ENCODE results near the gene NPTX1.

The NPTX1 gene

GRCh38 chr17:80477647-80478478, 1.5 kb upstream of the NPTX1 start:
- peak in 1 of 2 experiments; percentile 43 for DNase-seq

- no peak for DNase-seq
Observed at GRCh38 chr17:80476877-80477646, 655 bp upstream of the NPTX1 start.

- DNase-seq = no peak
Observed at GRCh38 chr17:80474961-80475909, 1.2 kb downstream of the NPTX1 start.

- DNase-seq = no peak
Observed at GRCh38 chr17:80474231-80474960, 2.0 kb downstream of the NPTX1 start.

- DNase-seq = no peak
Observed at GRCh38 chr17:80473701-80474100, 2.7 kb downstream of the NPTX1 start.

- no peak for DNase-seq
Observed at GRCh38 chr17:80472996-80473395, 3.4 kb downstream of the NPTX1 start.

- DNase-seq = peak in 1 of 2 experiments; percentile 40
Observed at GRCh38 chr17:80471922-80472321, 4.5 kb downstream of the NPTX1 start.

- no peak for DNase-seq
Observed at GRCh38 chr17:80470603-80471002, 5.8 kb downstream of the NPTX1 start.

GRCh38 chr17:80469667-80470066, 6.7 kb downstream of the NPTX1 start:
- DNase-seq = no peak

GRCh38 chr17:80468781-80469493, 7.5 kb downstream of the NPTX1 start:
- DNase-seq = no peak

- DNase-seq = no peak
Observed at GRCh38 chr17:80468242-80468641, 8.2 kb downstream of the NPTX1 start.

GRCh38 chr17:80466188-80466705, 10.2 kb downstream of the NPTX1 start:
- no peak for DNase-seq

GRCh38 chr17:80465327-80465974, 11.0 kb downstream of the NPTX1 start:
- DNase-seq = no peak

GRCh38 chr17:80464486-80464885, 11.9 kb downstream of the NPTX1 start:
- no peak for DNase-seq

GRCh38 chr17:80463784-80464400, 12.5 kb downstream of the NPTX1 start:
- no peak for DNase-seq

GRCh38 chr17:80461528-80462160, 14.8 kb downstream of the NPTX1 start:
- DNase-seq = no peak

GRCh38 chr17:80460429-80460834, 16.0 kb downstream of the NPTX1 start:
- no peak for DNase-seq

- DNase-seq = no peak
Observed at GRCh38 chr17:80459234-80459633, 17.2 kb downstream of the NPTX1 start.

GRCh38 chr17:80458016-80458415, 18.4 kb downstream of the NPTX1 start:
- no peak for DNase-seq
